NB4 (cell line): ENCODE measurements around the gene OXCT2.

Source experiments
- DNase-seq: peaks from one replicate; pipeline ENCODE4 v3.0.0; 2010; ENCODE audit warnings: low read depth
- H3K4me3 ChIP-seq: one replicate; pipeline ENCODE4 v1.5.1; 2011; ENCODE audit warnings: mild to moderate bottlenecking, low read depth, low read length, moderate library complexity
- MYC ChIP-seq: IDR thresholded peaks from 2 replicates; pipeline ENCODE4 v1.6.1; 2011; ENCODE audit warnings: low read depth, low read length
- POLR2A ChIP-seq: IDR thresholded peaks from 2 replicates; pipeline ENCODE4 v1.6.1; 2011; ENCODE audit warnings: mild to moderate bottlenecking; ENCODE audit not compliant: insufficient read length; ENCODE audit errors: extremely low read depth
- TF ChIP-seq, protein P1 (sequence below): IDR thresholded peaks from one replicate; pipeline ENCODE4 v1.5.1; 2012; ENCODE audit warnings: low read depth, low read length
- TF ChIP-seq, protein P2 (sequence below): IDR thresholded peaks from 2 replicates; pipeline ENCODE4 v1.6.1; 2011; ENCODE audit warnings: low read depth, low read length

OXCT2 gene

DNA sequence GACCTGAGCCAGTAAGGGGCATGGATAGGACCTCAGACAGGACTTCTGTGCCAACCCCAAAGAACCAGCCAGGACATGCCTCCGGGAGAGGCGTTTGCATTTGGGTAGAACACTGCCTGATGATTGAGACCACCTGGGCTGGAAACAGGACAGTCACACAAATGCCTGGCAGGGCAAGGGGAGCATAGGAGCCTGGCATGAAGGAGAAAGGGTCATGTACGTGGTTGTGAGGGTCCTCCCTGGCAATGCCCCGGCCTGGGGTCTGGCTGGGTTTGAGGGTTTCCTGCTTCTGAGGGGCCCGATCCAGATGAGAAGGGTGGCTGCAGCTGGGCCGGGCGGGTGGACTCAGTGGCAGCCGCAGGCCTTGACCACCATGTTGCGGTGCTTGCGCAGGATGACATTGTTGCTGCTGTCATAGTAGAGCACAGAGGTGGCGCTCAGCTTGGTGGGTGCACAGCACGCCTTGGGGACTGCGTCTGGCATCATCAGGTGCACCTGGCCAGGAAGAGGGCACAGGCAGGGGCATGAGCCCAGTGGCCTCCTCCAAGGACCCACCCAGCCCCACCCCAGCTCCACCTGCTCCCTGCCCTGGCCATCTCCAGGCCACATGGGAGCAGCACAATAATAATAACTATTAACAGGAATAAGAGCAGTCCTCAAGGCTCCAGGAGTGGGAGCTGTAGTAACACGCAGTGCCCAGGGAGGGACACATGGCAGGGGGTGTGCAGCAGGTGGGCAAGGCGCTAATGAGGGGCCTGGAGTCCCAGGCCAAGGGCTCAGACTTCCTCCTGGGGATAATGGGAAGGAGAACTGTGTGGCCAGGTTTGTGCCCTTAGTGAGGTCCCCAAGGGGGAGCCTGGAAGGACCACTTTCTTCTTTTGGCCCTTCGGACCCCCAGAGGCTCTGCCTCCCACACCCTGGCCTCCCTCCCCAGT, 10.8 kb downstream of the OXCT2 start:
- TF ChIP-seq, protein P1, sequence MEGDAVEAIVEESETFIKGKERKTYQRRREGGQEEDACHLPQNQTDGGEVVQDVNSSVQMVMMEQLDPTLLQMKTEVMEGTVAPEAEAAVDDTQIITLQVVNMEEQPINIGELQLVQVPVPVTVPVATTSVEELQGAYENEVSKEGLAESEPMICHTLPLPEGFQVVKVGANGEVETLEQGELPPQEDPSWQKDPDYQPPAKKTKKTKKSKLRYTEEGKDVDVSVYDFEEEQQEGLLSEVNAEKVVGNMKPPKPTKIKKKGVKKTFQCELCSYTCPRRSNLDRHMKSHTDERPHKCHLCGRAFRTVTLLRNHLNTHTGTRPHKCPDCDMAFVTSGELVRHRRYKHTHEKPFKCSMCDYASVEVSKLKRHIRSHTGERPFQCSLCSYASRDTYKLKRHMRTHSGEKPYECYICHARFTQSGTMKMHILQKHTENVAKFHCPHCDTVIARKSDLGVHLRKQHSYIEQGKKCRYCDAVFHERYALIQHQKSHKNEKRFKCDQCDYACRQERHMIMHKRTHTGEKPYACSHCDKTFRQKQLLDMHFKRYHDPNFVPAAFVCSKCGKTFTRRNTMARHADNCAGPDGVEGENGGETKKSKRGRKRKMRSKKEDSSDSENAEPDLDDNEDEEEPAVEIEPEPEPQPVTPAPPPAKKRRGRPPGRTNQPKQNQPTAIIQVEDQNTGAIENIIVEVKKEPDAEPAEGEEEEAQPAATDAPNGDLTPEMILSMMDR: no peak
- TF ChIP-seq MYC (no peak), POLR2A (no peak)
- TF ChIP-seq, protein P2, sequence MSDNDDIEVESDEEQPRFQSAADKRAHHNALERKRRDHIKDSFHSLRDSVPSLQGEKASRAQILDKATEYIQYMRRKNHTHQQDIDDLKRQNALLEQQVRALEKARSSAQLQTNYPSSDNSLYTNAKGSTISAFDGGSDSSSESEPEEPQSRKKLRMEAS: no peak
- no peak overlapping the region for H3K4me3 ChIP-seq
- no peak for DNase-seq

DNA sequence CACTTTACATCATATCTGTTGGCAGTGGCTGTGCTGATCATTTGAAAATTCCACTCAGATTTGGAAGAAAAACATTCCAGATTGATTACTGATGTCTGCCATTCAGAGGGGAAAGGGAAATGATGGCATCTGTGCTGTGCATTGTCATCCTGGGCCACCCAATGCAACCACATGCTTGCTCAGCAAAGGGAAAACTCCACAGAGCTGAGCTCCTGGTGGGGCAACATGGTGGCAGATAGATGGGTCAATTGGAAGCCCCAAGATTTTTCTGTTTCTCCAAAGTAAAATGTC, 11.8 kb downstream of the OXCT2 start:
- no peak for DNase-seq
- no peak overlapping the region for H3K4me3 ChIP-seq
- TF ChIP-seq, protein P2: no peak
- TF ChIP-seq, protein P1: no peak
- no peak for TF ChIP-seq POLR2A
- no peak for TF ChIP-seq MYC

DNA sequence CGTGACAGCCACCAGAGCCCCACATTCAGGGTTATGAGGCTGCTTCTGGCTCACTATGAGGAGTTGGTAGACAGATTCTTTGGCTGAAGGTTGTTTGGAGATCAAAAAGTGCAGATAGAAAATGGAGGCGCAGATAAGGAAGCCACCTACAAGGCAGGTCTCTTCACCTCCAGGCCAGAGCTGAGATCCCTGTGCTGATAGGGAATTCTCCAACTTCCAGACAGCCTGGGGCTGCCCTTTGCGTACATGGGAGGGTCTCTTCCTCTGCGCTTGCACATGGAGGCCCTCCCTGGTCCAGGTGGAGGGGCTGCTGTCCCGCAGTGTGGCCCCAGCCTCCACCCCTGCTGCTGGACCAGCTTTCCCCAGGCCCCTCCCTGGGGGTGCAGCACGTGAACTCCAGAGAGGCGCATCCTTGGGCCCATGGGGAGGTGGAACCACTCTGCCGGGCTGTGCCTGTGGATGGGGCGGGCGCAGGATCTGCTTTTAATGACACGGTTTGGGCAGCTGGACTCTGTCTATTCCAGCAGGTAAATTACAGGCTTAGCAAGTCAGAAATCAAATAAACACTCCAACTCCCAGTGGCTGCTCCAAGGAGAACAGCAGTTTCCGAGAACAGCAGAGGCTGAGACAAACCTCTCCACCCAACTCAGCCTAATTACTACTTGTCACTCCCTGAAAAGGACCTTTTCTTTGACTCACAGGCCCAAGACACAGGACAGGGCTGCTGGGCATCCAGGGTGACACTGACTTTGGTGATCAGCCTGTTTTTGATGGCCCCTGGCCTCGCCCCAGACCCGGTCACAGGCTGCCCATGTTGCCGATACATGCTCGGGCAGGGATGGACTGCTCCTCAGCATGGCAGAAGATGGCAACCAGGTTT, 12.4 kb downstream of the OXCT2 start:
- DNase-seq: no peak
- TF ChIP-seq, protein P2: no peak
- TF ChIP-seq, protein P1: no peak
- TF ChIP-seq POLR2A (no peak), MYC (no peak)

DNA sequence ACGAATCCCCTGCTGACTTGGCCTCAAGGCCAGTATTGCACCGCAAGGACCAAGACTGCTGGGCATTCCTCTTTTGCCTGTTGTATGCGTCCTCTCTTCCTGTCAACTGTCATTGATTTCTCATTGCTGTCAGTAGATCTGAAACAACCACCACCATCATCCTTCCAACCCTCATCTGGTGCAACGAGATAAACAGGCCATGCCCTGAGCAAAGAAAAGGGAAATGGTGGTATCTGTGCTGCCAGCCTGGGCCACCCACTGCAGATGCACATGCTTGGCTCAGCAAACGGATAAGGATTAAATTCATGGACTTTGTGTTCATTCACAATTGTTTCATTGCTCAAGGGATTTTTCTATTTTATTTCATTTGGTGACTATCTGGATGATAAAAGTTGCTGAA, 13.6 kb downstream of the OXCT2 start:
- no peak for DNase-seq
- TF ChIP-seq POLR2A (no peak), MYC (no peak)
- TF ChIP-seq, protein P1: no peak
- TF ChIP-seq, protein P2: no peak
- H3K4me3 ChIP-seq: no peak overlapping the region

More for the DNA sequence above, 12.4 kb downstream of the OXCT2 start:
- H3K4me3 ChIP-seq: no peak overlapping the region

DNA sequence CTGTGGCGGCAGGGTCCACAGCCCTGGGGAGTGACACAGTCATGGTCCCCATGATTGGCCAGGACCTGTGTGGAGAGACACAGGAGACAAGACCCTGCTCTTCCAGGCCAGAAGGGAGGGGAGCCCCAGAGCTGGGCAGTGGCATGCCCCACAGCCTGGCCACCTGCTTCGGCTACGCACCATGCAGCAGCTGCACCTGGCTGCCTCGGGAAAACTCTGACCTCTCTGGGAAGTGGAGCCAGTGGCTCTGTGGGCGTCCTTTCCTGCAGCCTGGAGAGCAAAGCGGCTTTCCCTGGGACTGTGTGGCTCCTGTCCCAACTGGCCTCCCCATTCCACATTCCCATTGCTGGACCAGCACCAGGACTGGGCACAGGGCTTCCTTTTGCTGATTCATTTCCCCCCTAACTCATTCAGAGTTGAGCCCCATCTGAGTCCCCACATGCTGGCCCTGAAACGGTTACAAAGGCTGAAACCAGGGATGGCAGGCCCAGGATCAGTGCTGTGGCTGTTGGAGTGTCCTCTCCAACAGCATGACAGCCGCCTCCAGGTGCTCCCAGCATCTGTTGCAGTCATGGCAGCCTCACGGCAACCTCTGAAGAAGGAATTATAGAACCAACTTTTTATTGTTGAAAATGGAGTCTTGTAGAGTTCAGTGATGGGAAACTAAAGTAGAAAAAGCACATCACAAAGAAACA, 15.0 kb downstream of the OXCT2 start:
- no peak for DNase-seq
- TF ChIP-seq, protein P2: no peak
- TF ChIP-seq MYC: no peak
- no peak for TF ChIP-seq POLR2A
- TF ChIP-seq, protein P1: no peak

More for the DNA sequence above, 15.0 kb downstream of the OXCT2 start:
- no peak overlapping the region for H3K4me3 ChIP-seq
